H1 (cell line): ENCODE measurements around the gene COL6A3. TPM values are rescaled to one million over a fixed set of nuclear protein-coding genes. Genes with fewer than 3 reads are reported as not detected.

Experiments
- CTCF ChIA-PET: fragments of 300-600 bp; sonication (Branson Sonifier 250); formaldehyde crosslinking; loops from one replicate; lab custom pipeline; 2021; ENCODE audit not compliant: partially characterized antibody; lab: Charles Lee
- POLR2A ChIA-PET: fragments of 300-600 bp; sonication (Branson Sonifier 250); formaldehyde crosslinking; loops from one replicate; lab custom pipeline; 2021; ENCODE audit warnings: inconsistent platforms; ENCODE audit not compliant: partially characterized antibody; lab: Charles Lee
- DNase-seq, 2 experiments: peaks; one replicate each; pipeline versions ENCODE4 v3.0.0 to v3.0.0-alpha.2; 2010 to 2022; ENCODE audit warnings: low spot score in 2 of 2, low read depth in 1 of 2, mixed read lengths in 1 of 2
- FAIRE-seq: peaks from 2 replicates; lab custom pipeline; 2011; peaks lifted over from hg19 to GRCh38; lab: Jason Lieb, UNC
- H2AFZ ChIP-seq: 2 replicates; pipeline ENCODE4 v1.8.1; 2012; ENCODE audit warnings: low read length, inconsistent platforms
- H2AK5ac ChIP-seq: 2 replicates; pipeline ENCODE4 v1.6.1; 2013; ENCODE audit warnings: low read depth, low read length
- H2BK120ac ChIP-seq: replicated peaks from 2 replicates; pipeline ENCODE3; 2013; ENCODE audit warnings: low read depth, low read length, inconsistent platforms
- H2BK12ac ChIP-seq: 2 replicates; pipeline ENCODE4 v1.6.1; 2013; ENCODE audit warnings: low read depth, low read length
- H2BK15ac ChIP-seq: 2 replicates; pipeline ENCODE4 v1.6.1; 2013; ENCODE audit warnings: low read length
- H2BK20ac ChIP-seq: 2 replicates; pipeline ENCODE4 v1.6.1; 2013; ENCODE audit warnings: low read length
- H2BK5ac ChIP-seq: 2 replicates; pipeline ENCODE4 v1.6.1; 2013; ENCODE audit warnings: low read depth, low read length
- H3K14ac ChIP-seq: 2 replicates; pipeline ENCODE4 v1.6.1; 2013; ENCODE audit warnings: inconsistent platforms; ENCODE audit not compliant: insufficient read length
- H3K18ac ChIP-seq: 2 replicates; pipeline ENCODE4 v1.6.1; 2013; ENCODE audit warnings: low read length; ENCODE audit errors: extremely low read depth
- H3K23ac ChIP-seq: 2 replicates; pipeline ENCODE4 v1.6.1; 2013; ENCODE audit warnings: inconsistent platforms; ENCODE audit not compliant: insufficient read length
- H3K23me2 ChIP-seq: 2 replicates; pipeline ENCODE4 v1.6.1; 2013; ENCODE audit warnings: low read depth, low read length
- H3K27ac ChIP-seq: 2 replicates; pipeline ENCODE4 v1.6.1; 2011; ENCODE audit warnings: low read depth, low read length, inconsistent platforms
- H3K27me3 ChIP-seq, 4 experiments: replicated peaks in 1 of 4; 1 replicate in 1 of 4; 2 replicates in 3 of 4; pipeline versions ENCODE4 v1.6.1 to v1.8.1; 2011 to 2013; ENCODE audit warnings: low read length in 3 of 4, mild to moderate bottlenecking in 3 of 4, inconsistent platforms in 2 of 4, mixed read lengths in 2 of 4, moderate library complexity in 1 of 4; ENCODE audit not compliant: control insufficient read depth in 3 of 4, insufficient read depth in 3 of 4; ENCODE audit errors: extremely low read depth in 1 of 4
- H3K36me3 ChIP-seq, 4 experiments: 2 replicates each; pipeline versions ENCODE4 v1.6.1 to v1.8.1; 2011 to 2013; ENCODE audit warnings: mild to moderate bottlenecking in 4 of 4, low read length in 3 of 4, moderate library complexity in 2 of 4, control low read depth in 1 of 4, inconsistent platforms in 1 of 4; ENCODE audit not compliant: insufficient read depth in 4 of 4, control insufficient read depth in 2 of 4
- H3K4ac ChIP-seq: replicated peaks from 2 replicates; pipeline ENCODE3; 2013; ENCODE audit warnings: low read length, low read depth, mixed read lengths, inconsistent platforms; ENCODE audit not compliant: insufficient read length
- H3K4me1 ChIP-seq, 4 experiments: replicated peaks in 1 of 4; 1 replicate in 1 of 4; 2 replicates in 3 of 4; pipeline versions ENCODE4 v1.6.1 to v1.8.1; 2011 to 2013; ENCODE audit warnings: low read length in 3 of 4, inconsistent platforms in 2 of 4, mixed read lengths in 1 of 4; ENCODE audit not compliant: insufficient read depth in 4 of 4, control insufficient read depth in 3 of 4
- H3K4me2 ChIP-seq, 2 experiments: 2 replicates each; pipeline versions ENCODE4 v1.6.1 to v1.8.1; 2011 to 2013; ENCODE audit warnings: low read depth in 2 of 2, low read length in 2 of 2, control low read depth in 1 of 2, inconsistent platforms in 1 of 2, mild to moderate bottlenecking in 1 of 2; ENCODE audit not compliant: insufficient read depth in 1 of 2
- H3K4me3 ChIP-seq, 4 experiments: fragments of 200-600, 300-600 bp in 1 of 4; sonication (generic), shearing (Covaris generic), sonication (Bioruptor Twin) in 1 of 4; 2 replicates each; pipeline versions ENCODE4 v1.5.1 to v1.8.1; 2011 to 2016; ENCODE audit warnings: low read length in 4 of 4, low read depth in 3 of 4, control low read depth in 2 of 4, inconsistent platforms in 2 of 4, mild to moderate bottlenecking in 2 of 4, mixed read lengths in 1 of 4, moderate library complexity in 1 of 4; ENCODE audit not compliant: insufficient read depth in 2 of 4; ENCODE audit errors: extremely low read depth in 1 of 4
- H3K56ac ChIP-seq: replicated peaks from 2 replicates; pipeline ENCODE3; 2013; ENCODE audit warnings: low read depth, mild to moderate bottlenecking, mixed read lengths, low read length, inconsistent platforms; ENCODE audit not compliant: insufficient read length
- H3K79me1 ChIP-seq: 2 replicates; pipeline ENCODE4 v1.6.1; 2013; ENCODE audit warnings: low read depth, low read length, control low read depth
- H3K79me2 ChIP-seq, 2 experiments: 2 replicates each; pipeline versions ENCODE4 v1.6.1 to v1.8.1; 2012 to 2013; ENCODE audit warnings: low read length in 2 of 2, mild to moderate bottlenecking in 2 of 2, inconsistent platforms in 1 of 2; ENCODE audit not compliant: insufficient read depth in 2 of 2, control insufficient read depth in 1 of 2
- H3K9ac ChIP-seq, 4 experiments: replicated peaks in 1 of 4; 1 replicate in 1 of 4; 2 replicates in 3 of 4; pipeline versions ENCODE4 v1.6.1 to v1.8.1; 2011 to 2013; ENCODE audit warnings: low read depth in 3 of 4, low read length in 3 of 4, control low read depth in 2 of 4, mild to moderate bottlenecking in 2 of 4, moderate library complexity in 2 of 4, inconsistent platforms in 1 of 4; ENCODE audit errors: extremely low read depth in 1 of 4
- H3K9me3 ChIP-seq, 2 experiments: 2 replicates each; pipeline versions ENCODE4 v1.6.1 to v1.8.1; 2012 to 2013; ENCODE audit warnings: mild to moderate bottlenecking in 2 of 2, moderate library complexity in 2 of 2, control low read depth in 1 of 2, inconsistent platforms in 1 of 2, low read depth in 1 of 2, low read length in 1 of 2, mixed read lengths in 1 of 2; ENCODE audit not compliant: insufficient read depth in 2 of 2
- H4K20me1 ChIP-seq, 2 experiments: replicated peaks in 1 of 2; 2 replicates each; pipeline versions ENCODE3 to v1.8.1; 2011 to 2013; ENCODE audit warnings: inconsistent platforms in 2 of 2, low read length in 2 of 2, mild to moderate bottlenecking in 1 of 2; ENCODE audit not compliant: insufficient read depth in 2 of 2, control insufficient read depth in 1 of 2
- H4K5ac ChIP-seq: 2 replicates; pipeline ENCODE4 v1.6.1; 2013; ENCODE audit warnings: low read length, low read depth, mixed read lengths, inconsistent platforms; ENCODE audit not compliant: insufficient read length
- H4K8ac ChIP-seq: 2 replicates; pipeline ENCODE4 v1.8.0; 2013; ENCODE audit warnings: mild to moderate bottlenecking, moderate library complexity, low read length, inconsistent platforms; ENCODE audit not compliant: insufficient read depth; ENCODE audit errors: extremely low read depth
- H4K91ac ChIP-seq: replicated peaks from 2 replicates; pipeline ENCODE3; 2013; ENCODE audit warnings: low read length, mixed read lengths, inconsistent platforms; ENCODE audit not compliant: insufficient read length
- CBX8 ChIP-seq: fragments of 300-800, 300-1000 bp; sonication (generic); IDR thresholded peaks from 2 replicates; pipeline ENCODE4 v1.7.1; 2016; ENCODE audit warnings: low read depth, low read length, borderline replicate concordance
- MAFK ChIP-seq: IDR thresholded peaks from 2 replicates; pipeline ENCODE4 v1.6.1; 2012; ENCODE audit warnings: low read depth, mild to moderate bottlenecking, improper control_type of control experiment, low read length
- POLR2A ChIP-seq, 2 experiments: IDR thresholded peaks; 1 replicate in 1 of 2; 2 replicates in 1 of 2; pipeline ENCODE4 v1.6.1; 2011; ENCODE audit warnings: low read depth in 2 of 2, low read length in 2 of 2, mild to moderate bottlenecking in 2 of 2; ENCODE audit errors: control extremely low read depth in 1 of 2
- SIN3A ChIP-seq, 2 experiments: IDR thresholded peaks in 1 of 2; conservative IDR thresholded peaks in 1 of 2; 2 replicates each; pipeline ENCODE4 v1.6.1; 2011 to 2012; ENCODE audit warnings: low read length in 2 of 2, improper control_type of control experiment in 1 of 2, low read depth in 1 of 2, mild to moderate bottlenecking in 1 of 2
- WGBS, 2 experiments: shearing (Covaris generic) in 1 of 2; methylation state at CpG; one replicate each; pipeline versions ENCODE4 v1.1.6 to v1.1.7; 2013 to 2015; ENCODE audit warnings: low lambda C conversion rate in 2 of 2, mixed read lengths in 2 of 2, inconsistent platforms in 1 of 2, low coverage in 1 of 2, missing lambda C conversion rate in 1 of 2; ENCODE audit not compliant: insufficient replicate concordance in 2 of 2, insufficient coverage in 1 of 2, insufficient read length in 1 of 2; ENCODE audit errors: extremely low coverage in 1 of 2, missing lambda C conversion rate in 1 of 2; 5-methylcytosine and 5-hydroxymethylcytosine counted together
- polyA plus RNA-seq, 7 experiments: library from polyadenylated mRNA; depleted of rRNA in 3 of 7; stranded (reverse) in 5 of 7; unstranded in 2 of 7; fragments of >200 nt in 5 of 7; fragments of 200-250 nt in 2 of 7; gene quantifications; 1 replicate in 5 of 7; 2 replicates in 1 of 7; 4 replicates in 1 of 7; pipeline versions ENCODE4 v1.2.1 to v1.2.3, GENCODE V29; 2011 to 2013; ENCODE audit warnings: missing spikeins in 2 of 7, mixed read lengths in 2 of 7
- total RNA-seq: library from RNA; stranded (reverse); fragmentation: NEBNext Ultra II Directional; extraction: Animal tissue kit (Norgen Biotek cat#: 25700); gene quantifications from 2 replicates; pipeline ENCODE4 v1.2.1, GENCODE V29; 2021

The COL6A3 gene
- total and polyA plus RNA-seq, 2 of the 8 experiments (the other 6 are each of a cell fraction or from before 2014, with no cell fraction given): 1.2 to 3.4 TPM

GRCh38 chr2:237380768-237381167 is 33.2 kb downstream of the COL6A3 start:
- TF ChIP-seq SIN3A (conservative IDR thresholded peaks at IDR 0.05 in 1 of 2, IDR thresholded peaks at IDR 0.05 in 1 of 2; ENCODE audit: low read depth in 1 of 2, low read length in 2 of 2) (no peak), POLR2A (IDR thresholded peaks at IDR 0.05; ENCODE audit: control extremely low read depth in 1 of 2, low read depth in 2 of 2, low read length in 2 of 2) (no peak), CBX8 (no peak), MAFK (no peak)
- TF ChIP-seq, all 59 proteins: peak for 0
- Histone ChIP-seq H4K20me1 (no peaks in the 10 kb centered on the region), H2BK120ac (no peak overlapping the region), H3K4me1 (no peaks in the 10 kb centered on the region), H3K27me3 (no peaks in the 10 kb centered on the region), H2BK12ac (no peak overlapping the region), H4K8ac (no peak overlapping the region), H4K91ac (no peak overlapping the region), H3K36me3 (no peaks in the 10 kb centered on the region), H3K4me2 (no peak overlapping the region), H3K56ac (no peak overlapping the region), H3K27ac (no peak overlapping the region), H3K14ac (no peak overlapping the region), H3K79me1 (no peaks in the 10 kb centered on the region), H3K4ac (no peak overlapping the region), H3K79me2 (no peaks in the 10 kb centered on the region), H2BK5ac (no peak overlapping the region), H4K5ac (no peak overlapping the region), H2AK5ac (no peak overlapping the region), H3K18ac (no peak overlapping the region), H2BK15ac (no peak overlapping the region), H3K9ac (no peak overlapping the region), H3K23ac (no peak overlapping the region), H2BK20ac (no peak overlapping the region), H2AFZ (no peak overlapping the region), H3K9me3 (no peaks in the 10 kb centered on the region), H3K23me2 (no peaks in the 10 kb centered on the region), H3K4me3 (no peak overlapping the region)
- ChIA-PET POLR2A (no interaction called here), CTCF (interaction anchor here (1.0 to 1.9 kb wide), 4 partner anchors 13 to 132 kb away, joined by 3 to 8 read pairs (median 3); no protein-coding TSS in a partner anchor)
- 95% methylated on average over 6 of the region's 6 CpGs; no CpG with 5 or more reads in 1 of the 2 experiments for WGBS, 2 experiments
- DNase-seq (no peak), FAIRE-seq (no peak)
